Activated B cell treated with CpG ODN at 0.5 μM for 24 hours (primary cell): Measurements from ENCODE around the gene HORMAD2. TPM values are rescaled to one million over a fixed set of nuclear protein-coding genes. Genes with fewer than 3 reads are reported as not detected.
A peak's percentile ranks its signal among the peaks of the same experiment; 100 is the strongest.

Experiments used
- ATAC-seq: fragments of 200-7000 bp; cut with Tn5 transposase; one replicate; pipeline ENCODE4 v1.10.0; 2021; ENCODE audit warnings: low read depth, mild to moderate bottlenecking, moderate library complexity
- CTCF ChIA-PET: fragments of 350-600 bp; sonication (Branson Sonifier 250); formaldehyde crosslinking; loops from one replicate; lab custom pipeline; 2021; ENCODE audit warnings: antibody characterized with exemption; lab: Charles Lee
- POLR2A ChIA-PET: fragments of 350-600 bp; sonication (Branson Sonifier 250); formaldehyde crosslinking; loops from one replicate; lab custom pipeline; 2021; ENCODE audit warnings: antibody characterized with exemption; lab: Charles Lee
- DNase-seq: peaks from one replicate; pipeline ENCODE4 v3.0.0; 2022
- H3K27ac Mint-ChIP-seq: one replicate; pipeline ENCODE4 v1.8.0; 2020; ENCODE audit warnings: mixed read lengths
- H3K27me3 Mint-ChIP-seq: one replicate; pipeline ENCODE4 v1.8.0; 2021; ENCODE audit warnings: mixed read lengths
- H3K36me3 Mint-ChIP-seq: one replicate; pipeline ENCODE4 v1.8.0; 2021; ENCODE audit warnings: low read depth, mixed read lengths
- H3K4me1 Mint-ChIP-seq: one replicate; pipeline ENCODE4 v1.8.0; 2021; ENCODE audit warnings: mixed read lengths
- H3K4me3 Mint-ChIP-seq: one replicate; pipeline ENCODE4 v1.8.0; 2020; ENCODE audit warnings: mild to moderate bottlenecking, mixed read lengths
- H3K9me3 Mint-ChIP-seq: one replicate; pipeline ENCODE4 v1.8.0; 2020; ENCODE audit warnings: mixed read lengths
- CTCF ChIP-seq: fragments of 200-600 bp; IDR thresholded peaks from one replicate; pipeline ENCODE4 v1.8.0; 2022; ENCODE audit warnings: antibody characterized with exemption, mild to moderate bottlenecking
- intact Hi-C: fragments of 100-400 bp; cut with micrococcal nuclease; formaldehyde crosslinking; loops from one replicate; pipeline ENCODE4 v1.15.1; 2024
- total RNA-seq: library from RNA; stranded (reverse); gene quantifications from 2 replicates; pipeline ENCODE4 v1.2.3, GENCODE V29; 2022

Gene HORMAD2
- total RNA-seq, 1 donor from 2014 or later, result not detected

GRCh38 chr22:30226192-30226832 lies 146.0 kb downstream of the HORMAD2 start:
- ATAC-seq, result no peak
- H3K36me3 Mint-ChIP-seq, result no peaks in the 10 kb centered on the region
- no peak for DNase-seq
- POLR2A ChIA-PET, result no interaction called here
- H3K4me1 Mint-ChIP-seq, result peaks cover 9% of the 10 kb centered on the region
- no peak overlapping the region for H3K4me3 Mint-ChIP-seq
- H3K27ac Mint-ChIP-seq, result peak overlapping the region; percentile 3
- CTCF ChIA-PET, result no interaction called here
- no peaks in the 10 kb centered on the region for H3K9me3 Mint-ChIP-seq
- peaks cover 10% of the 10 kb centered on the region for H3K27me3 Mint-ChIP-seq
- intact Hi-C loops, result no loop called here
- no peak for TF ChIP-seq CTCF

Other genes starting within 250 kb of the HORMAD2 start
- 88.1 and 89.7 TPM in 2 replicates for gene ASCC2, start 242.2 kb upstream of the HORMAD2 start, total RNA-seq
- gene MTMR3, start 197.3 kb upstream of the HORMAD2 start, total RNA-seq, result 34.8 and 36.6 TPM in 2 replicates
- gene LIF, start 166.3 kb downstream of the HORMAD2 start, total RNA-seq, result 0.42 and 0.44 TPM in 2 replicates
- 1.0 and 1.7 TPM in 2 replicates for gene OSM, start 186.4 kb downstream of the HORMAD2 start, total RNA-seq
- 2.4 and 3.5 TPM in 2 replicates for gene CASTOR1, start 209.0 kb downstream of the HORMAD2 start, total RNA-seq
- 20.1 and 20.4 TPM in 2 replicates for gene TBC1D10A, start 246.5 kb downstream of the HORMAD2 start, total RNA-seq